AML-193 (cell line): Measurements from ENCODE around the gene TRO.

Experiments used
- DNase-seq, 2 experiments: peaks; one replicate each; lab custom pipeline; 2025; lab: John Stamatoyannopoulos, UW

TRO gene

GRCh38 chrX:54950730-54951375 lies 30.2 kb downstream of the TRO start:
- no peak for DNase-seq

DNA sequence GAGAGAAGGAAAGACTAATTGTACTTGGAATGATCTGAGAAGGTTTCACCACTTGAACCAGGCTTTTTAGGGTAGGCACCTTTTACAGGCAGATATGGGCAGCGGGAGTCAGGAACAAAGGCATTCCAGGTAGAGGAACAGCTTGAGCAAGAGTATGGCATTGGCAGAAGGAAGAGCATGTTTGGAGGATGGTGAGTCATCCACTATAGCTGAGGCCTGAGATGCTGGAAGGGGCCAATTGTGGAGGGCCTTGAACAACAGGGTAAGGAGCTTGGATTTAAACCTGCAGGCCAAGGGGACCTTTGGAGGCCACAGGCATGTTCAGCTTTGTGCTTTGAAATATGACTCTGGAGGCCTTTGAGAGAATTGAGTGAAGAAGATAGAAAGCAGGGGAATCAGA lies 41.1 kb downstream of the TRO start:
- no peak for DNase-seq

GRCh38 chrX:54964766-54965497 lies 44.3 kb downstream of the TRO start:
- DNase-seq, result no peak

- no peak for DNase-seq
These were observed 56.8 kb downstream of the TRO start for GRCh38 chrX:54977387-54977786.

DNA sequence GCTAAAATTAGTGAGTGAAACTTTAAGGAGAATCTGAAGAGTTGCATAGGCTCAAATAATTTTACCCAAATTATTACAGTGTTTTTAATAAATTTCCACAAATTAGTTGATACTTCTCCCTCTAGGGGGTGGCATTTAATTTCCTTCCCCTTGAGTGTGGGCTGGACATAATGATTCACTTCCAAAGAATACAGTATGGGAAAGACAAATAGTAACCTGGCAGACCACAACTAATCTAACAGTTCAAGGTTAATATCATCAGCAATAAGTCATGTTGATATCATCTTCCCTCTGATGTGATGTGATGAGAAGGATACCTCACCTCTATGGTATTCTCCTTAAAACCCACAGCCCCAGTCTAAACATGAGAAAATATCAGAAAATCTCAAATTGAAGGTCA lies 57.8 kb downstream of the TRO start:
- DNase-seq, result no peak

DNA sequence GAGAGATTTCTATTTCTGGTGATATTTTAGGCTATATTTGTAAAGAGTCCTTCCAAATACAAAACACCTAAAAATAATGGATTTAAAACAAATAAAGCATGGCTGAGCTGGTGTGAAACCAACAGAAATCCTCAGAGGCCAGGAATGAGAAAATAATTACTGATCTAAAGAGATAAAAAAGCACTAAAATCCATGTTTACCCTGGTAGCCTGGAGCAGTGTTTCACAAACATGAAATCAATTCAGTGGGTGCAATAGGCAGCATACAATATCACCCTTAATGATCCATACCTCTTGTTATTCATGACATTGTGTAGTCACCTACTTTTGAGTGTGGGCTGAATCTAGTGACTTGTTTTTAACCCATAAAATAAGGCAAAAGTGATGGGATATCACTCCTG lies 58.8 kb downstream of the TRO start:
- no peak for DNase-seq

- no peak for DNase-seq
These were observed 59.7 kb downstream of the TRO start for GRCh38 chrX:54980334-54980733.
